Vagina (tissue), 2 donors: ENCODE measurements around the gene TNRC6B. TPM values are rescaled to one million over a fixed set of nuclear protein-coding genes. Genes with fewer than 3 reads are reported as not detected.

Experiments
- DNase-seq, 2 donors: peaks; one replicate each; pipeline ENCODE4 v3.0.0-alpha.2; 2017; ENCODE audit errors: extremely low spot score in 2 of 2
- H3K27ac ChIP-seq: fragments of 200-600 bp; sonication (generic); one replicate; pipeline ENCODE4 v1.5.1; 2019
- H3K27me3 ChIP-seq: fragments of 200-600 bp; sonication (generic); one replicate; pipeline ENCODE4 v1.5.1; 2019
- H3K36me3 ChIP-seq, 2 donors: fragments of 200-600 bp; sonication (generic); one replicate each; pipeline ENCODE4 v1.5.1; 2017 to 2019
- H3K4me1 ChIP-seq: fragments of 200-600 bp; sonication (generic); one replicate; pipeline ENCODE4 v1.5.1; 2019
- H3K4me3 ChIP-seq, 2 donors: fragments of 200-600 bp; sonication (generic); 1 replicate in 1 of 2; 2 replicates in 1 of 2; pipeline ENCODE4 v1.5.1; 2016 to 2019
- H3K9me3 ChIP-seq: fragments of 200-600 bp; sonication (generic); one replicate; pipeline ENCODE4 v1.5.1; 2019
- POLR2A ChIP-seq, 2 donors: fragments of 450-650 bp; IDR thresholded peaks; one replicate each; pipeline ENCODE4 v1.6.1; 2017; ENCODE audit warnings: antibody characterized with exemption in 2 of 2, mild to moderate bottlenecking in 2 of 2, moderate library complexity in 2 of 2
- POLR2AphosphoS5 ChIP-seq, 2 donors: sonication (generic); formaldehyde crosslinking; IDR thresholded peaks; one replicate each; pipeline ENCODE4 v1.9.0; 2017; ENCODE audit warnings: antibody characterized with exemption in 2 of 2, mild to moderate bottlenecking in 2 of 2, low read depth in 1 of 2; ENCODE audit not compliant: insufficient read depth in 1 of 2
- intact Hi-C: fragments of 100-400 bp; cut with DNase I; formaldehyde crosslinking; loops from one replicate; pipeline ENCODE4 v1.15.1; 2023
- total RNA-seq: library from RNA; depleted of rRNA; stranded (reverse); fragments of >200 nt; gene quantifications from one replicate; pipeline ENCODE4 v1.2.3, GENCODE V29; 2016
- TF ChIP-seq, protein P1 (sequence below), 3 experiments: fragments of 450-650 bp in 2 of 3; fragments of 200-600 bp in 1 of 3; sonication (generic) in 1 of 3; IDR thresholded peaks; one replicate each; pipeline ENCODE4 v1.5.1; 2017 to 2019; ENCODE audit warnings: antibody characterized with exemption in 3 of 3, mild to moderate bottlenecking in 2 of 3, moderate library complexity in 2 of 3

The TNRC6B gene
- total RNA-seq, 1 donor from 2014 or later: 32.7 TPM

DNA sequence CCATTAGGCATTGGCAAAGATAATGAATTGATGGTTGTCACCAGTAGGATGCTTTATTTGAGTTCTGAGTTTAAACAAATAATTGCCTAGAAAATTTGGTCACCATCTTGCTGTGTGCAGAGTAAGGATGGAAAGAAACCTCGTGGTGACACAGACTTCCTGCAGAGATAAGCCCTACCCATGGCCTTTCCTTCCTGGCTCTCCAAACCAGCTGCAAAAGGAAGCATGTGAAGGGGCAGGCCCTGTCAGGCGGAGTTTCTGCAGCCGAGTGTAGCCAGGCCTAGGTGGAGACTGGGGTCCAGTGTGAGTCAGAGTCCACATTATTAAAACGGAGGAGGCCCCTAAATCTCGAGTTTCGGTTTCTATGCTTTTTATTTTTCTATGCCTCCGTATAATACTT lies 85.5 kb downstream of the TNRC6B start:
- H3K4me1 ChIP-seq: peaks cover 25% of the 10 kb centered on the region
- no peak overlapping the region for H3K4me3 ChIP-seq
- H3K27ac ChIP-seq: no peak overlapping the region
- DNase-seq: no peak
- TF ChIP-seq POLR2AphosphoS5 (IDR thresholded peaks at IDR 0.05; ENCODE audit: insufficient read depth in 1 of 2, low read depth in 1 of 2): peak in 1 of 2 donors; percentile 21
- no peak for TF ChIP-seq POLR2A (IDR thresholded peaks at IDR 0.05)
- H3K36me3 ChIP-seq: peaks cover 0 to 26% of the 10 kb centered on the region in 2 donors
- intact Hi-C loops: loop anchor here (10.0 kb wide), 1 partner anchor 88 kb away; the partner anchor contains the start of gene TNRC6B
- H3K9me3 ChIP-seq: no peaks in the 10 kb centered on the region
- no peaks in the 10 kb centered on the region for H3K27me3 ChIP-seq

DNA sequence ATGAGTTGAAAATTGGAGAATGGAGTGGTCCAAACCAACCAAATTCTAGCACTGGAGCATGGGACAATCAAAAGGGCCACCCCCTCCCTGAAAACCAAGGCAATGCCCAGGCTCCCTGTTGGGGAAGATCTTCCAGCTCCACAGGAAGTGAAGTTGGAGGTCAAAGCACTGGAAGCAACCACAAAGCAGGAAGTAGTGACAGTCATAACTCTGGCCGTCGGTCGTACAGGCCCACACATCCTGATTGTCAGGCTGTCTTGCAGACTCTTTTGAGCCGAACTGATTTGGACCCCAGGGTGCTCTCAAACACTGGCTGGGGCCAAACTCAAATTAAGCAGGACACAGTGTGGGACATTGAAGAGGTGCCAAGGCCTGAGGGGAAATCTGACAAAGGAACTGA lies 88.1 kb downstream of the TNRC6B start:
- H3K9me3 ChIP-seq: no peaks in the 10 kb centered on the region
- H3K27me3 ChIP-seq: no peaks in the 10 kb centered on the region
- no peak overlapping the region for H3K27ac ChIP-seq
- no peak for DNase-seq
- peaks cover 11% of the 10 kb centered on the region for H3K4me1 ChIP-seq
- TF ChIP-seq POLR2A (IDR thresholded peaks at IDR 0.05) (no peak), POLR2AphosphoS5 (IDR thresholded peaks at IDR 0.05; ENCODE audit: insufficient read depth in 1 of 2, low read depth in 1 of 2) (no peak)
- TF ChIP-seq, protein P1, sequence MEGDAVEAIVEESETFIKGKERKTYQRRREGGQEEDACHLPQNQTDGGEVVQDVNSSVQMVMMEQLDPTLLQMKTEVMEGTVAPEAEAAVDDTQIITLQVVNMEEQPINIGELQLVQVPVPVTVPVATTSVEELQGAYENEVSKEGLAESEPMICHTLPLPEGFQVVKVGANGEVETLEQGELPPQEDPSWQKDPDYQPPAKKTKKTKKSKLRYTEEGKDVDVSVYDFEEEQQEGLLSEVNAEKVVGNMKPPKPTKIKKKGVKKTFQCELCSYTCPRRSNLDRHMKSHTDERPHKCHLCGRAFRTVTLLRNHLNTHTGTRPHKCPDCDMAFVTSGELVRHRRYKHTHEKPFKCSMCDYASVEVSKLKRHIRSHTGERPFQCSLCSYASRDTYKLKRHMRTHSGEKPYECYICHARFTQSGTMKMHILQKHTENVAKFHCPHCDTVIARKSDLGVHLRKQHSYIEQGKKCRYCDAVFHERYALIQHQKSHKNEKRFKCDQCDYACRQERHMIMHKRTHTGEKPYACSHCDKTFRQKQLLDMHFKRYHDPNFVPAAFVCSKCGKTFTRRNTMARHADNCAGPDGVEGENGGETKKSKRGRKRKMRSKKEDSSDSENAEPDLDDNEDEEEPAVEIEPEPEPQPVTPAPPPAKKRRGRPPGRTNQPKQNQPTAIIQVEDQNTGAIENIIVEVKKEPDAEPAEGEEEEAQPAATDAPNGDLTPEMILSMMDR (IDR thresholded peaks at IDR 0.05): no peak
- no peak overlapping the region for H3K4me3 ChIP-seq
- H3K36me3 ChIP-seq: peaks cover 0 to 26% of the 10 kb centered on the region in 2 donors
- intact Hi-C loops: loop anchor here (10.0 kb wide), 1 partner anchor 91 kb away; the partner anchor contains the start of gene TNRC6B

DNA sequence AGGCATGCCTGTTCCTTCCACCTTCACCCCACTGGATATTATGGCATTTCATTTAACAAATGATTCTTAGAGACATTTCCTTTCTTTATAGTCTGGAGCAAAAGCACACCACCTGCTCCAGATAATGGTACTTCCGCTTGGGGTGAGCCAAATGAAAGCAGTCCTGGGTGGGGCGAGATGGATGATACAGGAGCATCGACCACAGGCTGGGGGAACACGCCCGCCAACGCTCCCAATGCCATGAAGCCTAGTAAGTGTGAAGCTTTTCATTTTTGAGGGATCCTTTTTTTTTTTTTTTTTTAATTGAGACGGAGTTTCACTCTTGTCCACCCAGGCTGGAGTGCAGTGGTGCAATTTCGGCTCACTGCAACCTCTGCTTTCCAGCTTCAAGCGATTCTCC lies 92.3 kb downstream of the TNRC6B start:
- intact Hi-C loops: loop anchor here (5.0 kb wide), 1 partner anchor 1723 kb away; no protein-coding TSS in a partner anchor
- DNase-seq: no peak
- no peak for TF ChIP-seq POLR2AphosphoS5 (IDR thresholded peaks at IDR 0.05; ENCODE audit: insufficient read depth in 1 of 2, low read depth in 1 of 2)
- no peak for TF ChIP-seq POLR2A (IDR thresholded peaks at IDR 0.05)
- TF ChIP-seq, protein P1 (IDR thresholded peaks at IDR 0.05): no peak
- Histone ChIP-seq H3K9me3 (no peaks in the 10 kb centered on the region), H3K27me3 (no peaks in the 10 kb centered on the region), H3K4me3 (no peak overlapping the region), H3K4me1 (peaks cover 7% of the 10 kb centered on the region), H3K36me3 (peaks cover 0 to 15% of the 10 kb centered on the region in 2 donors), H3K27ac (no peak overlapping the region)

- H3K27me3 ChIP-seq: no peaks in the 10 kb centered on the region
- H3K4me3 ChIP-seq: no peak overlapping the region
- H3K9me3 ChIP-seq: no peaks in the 10 kb centered on the region
- DNase-seq: no peak
- H3K4me1 ChIP-seq: peaks cover 15% of the 10 kb centered on the region
- H3K36me3 ChIP-seq: peaks cover 0 to 8% of the 10 kb centered on the region in 2 donors
- no peak overlapping the region for H3K27ac ChIP-seq
- TF ChIP-seq, protein P1 (IDR thresholded peaks at IDR 0.05): no peak
- TF ChIP-seq POLR2AphosphoS5 (IDR thresholded peaks at IDR 0.05; ENCODE audit: insufficient read depth in 1 of 2, low read depth in 1 of 2) (no peak), POLR2A (IDR thresholded peaks at IDR 0.05) (no peak)
- intact Hi-C loops: loop anchor here (5.0 kb wide), 1 partner anchor 1724 kb away; no protein-coding TSS in a partner anchor
Measured at GRCh38 chr22:40270748-40271373, 93.1 kb downstream of the TNRC6B start.

DNA sequence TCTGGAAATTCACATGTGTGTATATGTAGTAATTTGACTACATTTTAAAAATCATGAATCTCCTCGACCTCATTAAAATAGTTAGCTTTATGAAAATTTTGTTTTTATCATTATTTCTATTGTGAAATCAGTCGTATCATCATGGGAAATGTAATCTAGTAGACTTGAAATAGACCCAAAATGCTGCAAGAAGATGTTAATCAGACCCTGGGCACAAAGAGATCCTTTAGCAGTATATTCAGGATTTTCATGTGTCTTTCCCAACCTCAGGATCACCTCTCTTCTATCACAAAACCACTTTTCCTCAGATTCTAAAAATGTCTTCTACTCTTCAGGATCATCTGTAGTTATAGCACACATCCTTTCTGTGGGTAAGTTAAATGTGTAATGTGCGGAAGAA lies 93.7 kb downstream of the TNRC6B start:
- no peak for TF ChIP-seq POLR2AphosphoS5 (IDR thresholded peaks at IDR 0.05; ENCODE audit: insufficient read depth in 1 of 2, low read depth in 1 of 2)
- TF ChIP-seq, protein P1 (IDR thresholded peaks at IDR 0.05): no peak
- no peak for TF ChIP-seq POLR2A (IDR thresholded peaks at IDR 0.05)
- H3K27ac ChIP-seq: no peak overlapping the region
- H3K27me3 ChIP-seq: no peaks in the 10 kb centered on the region
- H3K9me3 ChIP-seq: no peaks in the 10 kb centered on the region
- H3K36me3 ChIP-seq: peaks cover 0 to 2% of the 10 kb centered on the region in 2 donors
- DNase-seq: no peak
- intact Hi-C loops: loop anchor here (5.0 kb wide), 1 partner anchor 1724 kb away; no protein-coding TSS in a partner anchor
- H3K4me1 ChIP-seq: peaks cover 16% of the 10 kb centered on the region
- no peak overlapping the region for H3K4me3 ChIP-seq
